ENCODE data around the gene SYNPO2.

SYNPO2 gene

GRCh38 chr4:118931786-118932185, 43.1 kb downstream of the SYNPO2 start:
- no peak for DNase-seq (ENCODE audit: low read depth in 2 of 3, low spot score in 1 of 3)

DNA sequence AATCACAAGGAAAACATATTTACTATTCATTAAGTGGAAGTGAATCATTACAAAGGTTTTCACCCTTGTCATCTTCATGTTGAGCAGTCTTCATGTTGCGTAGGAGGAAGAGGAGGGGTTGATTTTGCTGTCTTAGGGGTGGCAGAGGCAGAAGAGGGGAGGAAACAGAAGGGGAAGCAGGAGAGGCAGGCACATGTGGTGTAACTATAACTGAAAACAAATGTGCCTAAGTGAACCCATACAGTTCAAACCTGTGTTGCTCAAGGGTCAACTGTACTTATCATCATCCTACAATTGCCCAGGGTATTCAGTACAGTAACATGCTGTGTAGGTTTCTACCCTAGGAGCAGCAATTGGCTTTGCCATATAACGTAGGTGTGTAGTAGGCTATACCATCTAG, 47.2 kb downstream of the SYNPO2 start:
- DNase-seq (ENCODE audit: low read depth in 2 of 3, low spot score in 1 of 3): no peak

DNA sequence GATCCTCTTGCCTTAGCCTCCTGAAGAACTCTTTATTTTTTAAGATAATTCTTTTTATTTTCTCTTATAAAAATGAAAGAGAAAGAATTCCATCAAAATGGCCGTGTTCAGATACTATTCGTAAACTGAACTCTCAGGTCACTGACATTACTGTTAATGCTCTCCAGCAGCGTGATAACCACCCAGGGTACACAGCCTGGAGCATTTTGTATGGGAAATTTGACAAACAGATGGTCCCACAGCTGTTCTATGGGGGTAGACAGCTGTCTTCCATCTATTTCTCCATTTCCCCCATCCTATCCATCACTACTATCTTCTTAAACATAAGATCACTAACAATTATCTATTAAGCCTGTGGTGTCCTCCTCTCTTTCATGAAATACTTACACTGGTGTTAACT, 47.8 kb downstream of the SYNPO2 start:
- DNase-seq (ENCODE audit: low read depth in 2 of 3, low spot score in 1 of 3): no peak

- no peak for DNase-seq (ENCODE audit: low read depth in 2 of 3, low spot score in 1 of 3)
These were observed 50.6 kb downstream of the SYNPO2 start for GRCh38 chr4:118939169-118939783.

GRCh38 chr4:118941149-118941548, 52.5 kb downstream of the SYNPO2 start:
- DNase-seq (ENCODE audit: low read depth in 2 of 3, low spot score in 1 of 3): no peak

DNA sequence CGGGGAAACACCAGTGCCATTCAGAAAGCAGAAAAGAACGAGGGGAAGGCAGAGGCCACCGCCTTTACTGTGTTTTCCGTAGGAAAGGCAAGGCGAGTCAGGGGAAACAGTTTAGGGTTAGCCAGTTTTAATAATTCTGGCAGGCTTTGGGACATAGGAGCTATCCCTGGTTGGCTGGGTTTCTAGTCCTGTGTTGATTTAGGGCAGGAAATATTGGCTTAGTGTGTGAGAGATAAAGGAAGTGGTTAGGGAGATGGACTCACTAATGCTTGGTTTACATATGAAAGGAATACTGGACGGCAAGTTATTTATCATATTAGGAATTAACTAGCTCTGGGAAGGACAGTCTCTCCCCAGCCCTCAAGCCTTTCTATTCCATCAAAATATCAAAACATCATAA, 53.1 kb downstream of the SYNPO2 start:
- DNase-seq (ENCODE audit: low read depth in 2 of 3, low spot score in 1 of 3): no peak

- DNase-seq (ENCODE audit: low read depth in 2 of 3, low spot score in 1 of 3): no peak
These were observed 53.8 kb downstream of the SYNPO2 start for GRCh38 chr4:118942465-118942864.

DNA sequence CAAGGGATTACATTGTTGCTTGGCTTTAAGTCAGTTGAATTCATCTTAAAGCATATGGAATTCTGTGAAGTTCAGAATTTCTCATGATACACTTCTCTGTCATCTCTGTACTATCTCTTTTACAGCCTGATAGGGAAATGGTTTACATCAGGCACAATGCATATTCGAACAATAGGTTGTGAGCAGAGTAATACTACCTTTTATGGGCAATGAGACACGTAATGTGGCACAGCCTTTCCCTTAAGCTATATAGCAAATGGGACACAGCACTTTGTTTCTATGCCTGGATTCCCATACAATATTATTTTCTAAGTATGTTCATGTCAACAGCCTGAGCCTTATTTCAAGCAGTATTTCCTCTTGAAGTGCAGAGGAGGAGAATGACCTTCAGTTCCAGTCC, 58.4 kb downstream of the SYNPO2 start:
- no peak for DNase-seq (ENCODE audit: low read depth in 2 of 3, low spot score in 1 of 3)

GRCh38 chr4:118948545-118949144, 60.0 kb downstream of the SYNPO2 start:
- no peak for DNase-seq (ENCODE audit: low read depth in 2 of 3, low spot score in 1 of 3)

- no peak for DNase-seq (ENCODE audit: low read depth in 2 of 3, low spot score in 1 of 3)
These were observed 61.6 kb downstream of the SYNPO2 start for GRCh38 chr4:118950224-118950623.

DNA sequence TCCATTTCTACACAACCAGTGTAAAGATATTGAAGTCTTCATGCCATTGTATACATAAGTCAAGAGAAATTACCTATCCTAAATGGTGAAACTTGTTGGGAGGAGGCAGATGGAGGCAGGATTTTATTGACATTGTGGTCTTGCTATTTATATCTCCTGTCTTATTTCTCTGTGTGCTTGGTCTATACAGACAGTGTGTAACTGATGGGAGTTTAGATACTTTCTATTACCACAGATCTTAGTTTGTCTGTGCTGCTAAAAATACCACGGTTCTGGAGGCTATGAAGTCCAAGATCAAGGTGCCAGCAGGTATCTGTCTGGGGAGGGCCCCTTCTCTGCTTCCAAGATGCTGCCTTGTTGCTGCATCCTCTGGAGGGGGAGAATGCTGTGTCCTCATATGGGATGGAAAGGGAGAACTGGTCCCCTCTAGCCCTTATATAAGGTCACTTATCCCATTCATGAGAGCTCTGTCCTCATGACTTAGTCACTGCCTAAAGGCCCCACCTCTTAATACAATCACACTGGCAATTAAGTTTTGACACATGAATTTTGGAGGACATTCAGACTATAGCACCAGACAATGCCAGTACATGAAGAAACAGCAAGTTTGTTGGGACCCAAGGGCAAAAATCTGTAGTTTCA, 62.4 kb downstream of the SYNPO2 start:
- DNase-seq (ENCODE audit: low read depth in 2 of 3, low spot score in 1 of 3): no peak

- no peak for DNase-seq (ENCODE audit: low read depth in 2 of 3, low spot score in 1 of 3)
These were observed 64.6 kb downstream of the SYNPO2 start for GRCh38 chr4:118953276-118953675.

GRCh38 chr4:118954246-118954645, 65.6 kb downstream of the SYNPO2 start:
- DNase-seq (ENCODE audit: low read depth in 2 of 3, low spot score in 1 of 3): no peak

GRCh38 chr4:118955515-118955914, 66.9 kb downstream of the SYNPO2 start:
- no peak for DNase-seq (ENCODE audit: low read depth in 2 of 3, low spot score in 1 of 3)

- no peak for DNase-seq (ENCODE audit: low read depth in 2 of 3, low spot score in 1 of 3)
These were observed 69.2 kb downstream of the SYNPO2 start for GRCh38 chr4:118957722-118958445.

- DNase-seq (ENCODE audit: low read depth in 2 of 3, low spot score in 1 of 3): no peak
These were observed 73.9 kb downstream of the SYNPO2 start for GRCh38 chr4:118962540-118962939.

GRCh38 chr4:118964891-118965411, 76.3 kb downstream of the SYNPO2 start:
- no peak for DNase-seq (ENCODE audit: low read depth in 2 of 3, low spot score in 1 of 3)

DNA sequence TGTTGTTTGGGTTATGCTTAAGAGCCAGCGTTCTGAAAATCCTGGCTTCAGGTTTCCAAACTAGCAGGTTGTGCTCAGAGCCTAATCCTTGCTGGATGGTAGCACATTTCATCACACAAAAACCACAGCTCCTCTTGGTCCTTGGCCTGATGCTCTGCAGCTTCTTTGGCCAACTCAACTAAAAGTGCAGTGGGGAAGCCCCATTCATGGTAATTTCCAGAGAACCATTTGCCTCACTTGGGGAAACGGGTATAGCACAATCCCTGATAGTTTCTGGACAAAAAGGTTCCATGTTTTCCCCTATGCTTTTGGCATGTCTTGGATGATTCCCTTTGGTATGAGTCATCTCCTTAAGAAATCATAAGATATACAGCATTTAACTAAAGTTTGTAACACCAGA, 78.7 kb downstream of the SYNPO2 start:
- DNase-seq (ENCODE audit: low read depth in 2 of 3, low spot score in 1 of 3): no peak

DNA sequence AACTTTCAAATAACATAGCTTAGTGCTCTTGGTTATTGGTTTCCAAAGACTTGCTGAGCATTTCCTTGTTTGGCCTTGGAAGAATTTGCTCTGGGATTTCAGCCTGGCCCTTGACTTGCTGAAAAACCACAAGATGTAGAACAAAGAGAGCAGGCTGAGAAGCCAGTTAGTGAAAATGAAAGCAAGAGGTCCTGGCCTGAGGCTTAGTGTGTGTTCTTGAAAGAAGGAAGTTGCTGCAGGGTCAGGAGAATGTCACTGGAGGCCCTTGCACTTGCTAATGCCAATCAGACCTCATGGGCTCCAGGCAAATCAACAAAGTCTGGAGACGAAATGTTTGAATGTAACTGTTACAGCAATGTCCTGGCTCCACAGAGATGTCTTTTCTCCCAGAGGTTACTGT, 79.4 kb downstream of the SYNPO2 start:
- DNase-seq (ENCODE audit: low read depth in 2 of 3, low spot score in 1 of 3): no peak

DNA sequence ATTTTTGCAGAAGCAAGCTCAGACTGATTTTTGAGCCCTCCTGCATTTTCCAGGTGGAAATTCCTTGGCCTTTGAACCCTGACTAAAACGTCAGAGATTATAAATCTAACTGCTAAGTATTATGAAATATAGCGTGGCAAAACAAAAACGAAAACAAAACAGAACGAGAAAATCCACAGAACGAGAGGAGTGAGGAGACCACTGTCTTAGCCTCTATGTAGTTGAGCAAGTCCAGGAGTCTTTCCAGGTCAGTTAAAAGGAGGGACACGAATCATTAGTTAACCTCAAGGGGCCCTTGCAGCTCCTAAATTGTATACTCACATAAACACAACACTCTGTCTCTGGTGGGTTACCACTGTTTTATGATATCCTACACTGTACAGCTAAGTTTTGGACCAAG, 80.2 kb downstream of the SYNPO2 start:
- DNase-seq (ENCODE audit: low read depth in 2 of 3, low spot score in 1 of 3): no peak

DNA sequence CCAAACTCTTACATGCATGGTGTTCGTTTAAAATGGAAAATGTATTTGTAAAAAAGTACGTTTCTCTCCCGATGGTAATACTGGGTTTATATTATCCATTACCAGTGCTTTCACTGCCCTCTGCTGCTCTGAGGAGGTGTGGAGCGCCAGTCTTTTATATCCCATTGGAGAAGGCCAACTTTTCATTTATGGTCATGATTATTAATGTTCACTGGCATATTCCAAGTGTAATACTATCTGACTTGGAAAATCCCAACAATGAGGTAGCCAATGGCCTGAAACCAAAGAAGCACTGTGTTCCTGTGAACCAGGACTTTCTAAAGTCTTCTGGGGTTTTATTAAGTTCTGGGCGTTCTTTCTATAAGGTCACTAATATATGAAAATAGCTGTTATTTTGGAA, 80.7 kb downstream of the SYNPO2 start:
- DNase-seq (ENCODE audit: low read depth in 2 of 3, low spot score in 1 of 3): no peak

DNA sequence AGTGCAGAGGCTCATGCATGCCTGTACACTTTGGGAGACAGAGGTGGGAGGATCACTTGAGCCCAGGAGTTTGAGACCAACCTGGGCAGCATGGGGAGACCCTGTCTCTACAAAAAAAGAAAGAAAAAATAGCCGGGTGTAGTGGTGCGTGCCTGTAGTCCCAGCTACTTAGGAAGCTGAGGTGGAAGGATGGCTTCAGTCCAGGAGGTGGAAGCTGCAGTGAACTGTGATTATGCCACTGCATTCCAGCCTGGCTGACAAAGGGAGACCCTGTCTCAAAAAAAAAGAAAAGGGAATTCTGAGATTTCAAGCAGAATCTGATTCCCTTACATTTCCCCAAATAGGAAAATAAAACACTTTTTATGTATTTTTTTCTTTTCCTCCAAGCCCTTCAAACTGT, 83.5 kb downstream of the SYNPO2 start:
- DNase-seq (ENCODE audit: low read depth in 2 of 3, low spot score in 1 of 3): no peak

Data from stimulated activated CD4-positive, alpha-beta T cell treated with anti-CD3 and anti-CD28 coated beads, Interleukin-12 subunit alpha, Interleukin-12 subunit beta, amount 100 ng/mL, for 48 hours (primary cell).